CD14-positive monocyte (primary cell): ENCODE data around the gene FFAR2. TPM values are rescaled to one million over a fixed set of nuclear protein-coding genes. Genes with fewer than 3 reads are reported as not detected.

Experiments
- DNase-seq, 3 donors: peaks; one replicate each; pipeline ENCODE4 v3.0.0-alpha.2; 2011 to 2022
- H2AFZ ChIP-seq: 2 replicates; pipeline ENCODE4 v1.6.0; 2012; ENCODE audit warnings: mild to moderate bottlenecking, low read depth, low read length, inconsistent platforms; ENCODE audit not compliant: insufficient read depth, poor library complexity, severe bottlenecking
- H3K27ac ChIP-seq, 2 donors: 1 replicate in 1 of 2; 2 replicates in 1 of 2; pipeline ENCODE4 v1.5.1; 2012 to 2013; ENCODE audit warnings: low read length in 2 of 2, control low read depth in 1 of 2, inconsistent platforms in 1 of 2, low read depth in 1 of 2, mild to moderate bottlenecking in 1 of 2
- H3K27me3 ChIP-seq, 2 donors: one replicate each; pipeline versions ENCODE4 v1.6.0 to v1.6.1; 2011 to 2013; ENCODE audit warnings: low read length in 2 of 2; ENCODE audit not compliant: control insufficient read depth in 2 of 2, insufficient read depth in 2 of 2
- H3K36me3 ChIP-seq, 2 donors: replicated peaks in 1 of 2; 1 replicate in 1 of 2; 2 replicates in 1 of 2; pipeline versions ENCODE4 v1.5.1 to v1.6.1; 2012 to 2013; ENCODE audit warnings: low read length in 2 of 2, control low read depth in 1 of 2, inconsistent platforms in 1 of 2, mild to moderate bottlenecking in 1 of 2; ENCODE audit not compliant: insufficient read depth in 2 of 2, control insufficient read depth in 1 of 2
- H3K4me1 ChIP-seq, 2 donors: 1 replicate in 1 of 2; 2 replicates in 1 of 2; pipeline versions ENCODE4 v1.5.1 to v1.6.1; 2012 to 2013; ENCODE audit warnings: low read length in 2 of 2, control low read depth in 1 of 2, inconsistent platforms in 1 of 2, mild to moderate bottlenecking in 1 of 2, moderate library complexity in 1 of 2; ENCODE audit not compliant: insufficient read depth in 2 of 2, control insufficient read depth in 1 of 2
- H3K4me2 ChIP-seq: replicated peaks from 2 replicates; pipeline ENCODE3; 2012; ENCODE audit warnings: low read length, moderate library complexity, mild to moderate bottlenecking; ENCODE audit not compliant: poor library complexity, severe bottlenecking; ENCODE audit errors: extremely low read depth
- H3K4me3 ChIP-seq, 3 experiments: fragments of 200-600 bp in 1 of 3; sonication (generic) in 1 of 3; replicated peaks in 1 of 3; 1 replicate in 2 of 3; 2 replicates in 1 of 3; pipeline ENCODE4 v1.5.1; 2011 to 2013; ENCODE audit warnings: low read length in 3 of 3, mild to moderate bottlenecking in 3 of 3, control low read depth in 2 of 3, low read depth in 2 of 3, inconsistent platforms in 1 of 3, moderate library complexity in 1 of 3
- H3K79me2 ChIP-seq: 2 replicates; pipeline ENCODE4 v1.6.0; 2012; ENCODE audit warnings: mild to moderate bottlenecking, control low read depth, inconsistent platforms, low read length, moderate library complexity; ENCODE audit not compliant: insufficient read depth
- H3K9ac ChIP-seq: 2 replicates; pipeline ENCODE4 v1.6.0; 2017; ENCODE audit warnings: low read length, mild to moderate bottlenecking; ENCODE audit not compliant: insufficient read depth, poor library complexity, severe bottlenecking
- H3K9me3 ChIP-seq, 2 donors: replicated peaks in 1 of 2; 1 replicate in 1 of 2; 2 replicates in 1 of 2; pipeline versions ENCODE4 v1.5.1 to v1.6.1; 2012 to 2013; ENCODE audit warnings: low read length in 2 of 2, control low read depth in 1 of 2; ENCODE audit not compliant: control insufficient read depth in 1 of 2, insufficient read depth in 1 of 2
- H4K20me1 ChIP-seq: 2 replicates; pipeline ENCODE4 v1.6.0; 2012; ENCODE audit warnings: mild to moderate bottlenecking, low read length, control low read depth, moderate library complexity; ENCODE audit not compliant: insufficient read depth
- H3K27ac Mint-ChIP-seq, 7 donors: one replicate each; pipeline ENCODE4 v1.8.0; 2020; ENCODE audit warnings: mild to moderate bottlenecking in 7 of 7, mixed read lengths in 7 of 7, moderate library complexity in 6 of 7, inconsistent platforms in 2 of 7
- H3K27me3 Mint-ChIP-seq, 3 donors: one replicate each; pipeline ENCODE4 v1.8.0; 2021 to 2022; ENCODE audit warnings: low read depth in 3 of 3, mild to moderate bottlenecking in 3 of 3, mixed read lengths in 3 of 3, moderate library complexity in 3 of 3, inconsistent platforms in 1 of 3
- H3K36me3 Mint-ChIP-seq, 2 donors: one replicate each; pipeline ENCODE4 v1.8.0; 2020; ENCODE audit warnings: mixed read lengths in 2 of 2, inconsistent platforms in 1 of 2, mild to moderate bottlenecking in 1 of 2
- H3K4me1 Mint-ChIP-seq: one replicate; pipeline ENCODE4 v1.8.0; 2020; ENCODE audit warnings: mild to moderate bottlenecking, mixed read lengths
- H3K4me3 Mint-ChIP-seq, 2 donors: one replicate each; pipeline ENCODE4 v1.8.0; 2020; ENCODE audit warnings: mild to moderate bottlenecking in 2 of 2, mixed read lengths in 2 of 2, moderate library complexity in 1 of 2
- H3K9me3 Mint-ChIP-seq, 7 donors: one replicate each; pipeline ENCODE4 v1.8.0; 2020 to 2022; ENCODE audit warnings: mixed read lengths in 7 of 7, mild to moderate bottlenecking in 6 of 7, moderate library complexity in 6 of 7, inconsistent platforms in 2 of 7
- CTCF ChIP-seq: fragments of 200-600 bp; IDR thresholded peaks from one replicate; pipeline ENCODE4 v1.8.0; 2022; ENCODE audit warnings: antibody characterized with exemption, mild to moderate bottlenecking
- WGBS: methylation state at CpG from one replicate; pipeline ENCODE4 v1.1.5; 2013; ENCODE audit warnings: missing lambda C conversion rate; ENCODE audit not compliant: insufficient coverage; 5-methylcytosine and 5-hydroxymethylcytosine counted together
- intact Hi-C, 2 donors: fragments of 100-400 bp; cut with micrococcal nuclease; formaldehyde crosslinking; loops; one replicate each; pipeline versions ENCODE4 v1.15.0 to v1.15.1; 2023
- polyA plus RNA-seq, 3 donors: library from polyadenylated mRNA; depleted of rRNA in 1 of 3; unstranded in 2 of 3; stranded (reverse) in 1 of 3; fragments of 300-500 nt in 2 of 3; fragments of >200 nt in 1 of 3; fragmentation: Illumina TruSeq in 2 of 3; gene quantifications; 1 replicate in 2 of 3; 2 replicates in 1 of 3; pipeline ENCODE4 v1.2.3, GENCODE V29; 2012 to 2021

The FFAR2 gene
- polyA plus RNA-seq, 3 donors: 5.7 to 38.7 (median 10.8) TPM

- no peaks in the 10 kb centered on the region for H3K9me3 ChIP-seq
- 83% methylated on average over 1 of the region's 5 CpGs for WGBS
- intact Hi-C loops: no loop called here
- peaks cover 6 to 16% (median 12%) of the 10 kb centered on the region in 3 donors for H3K27me3 Mint-ChIP-seq
- H3K4me3 Mint-ChIP-seq: no peak overlapping the region
- no peak for TF ChIP-seq CTCF
- no peaks in the 10 kb centered on the region for H3K79me2 ChIP-seq
- H3K9ac ChIP-seq: no peak overlapping the region
- no peaks in the 10 kb centered on the region for H4K20me1 ChIP-seq
- no peak for DNase-seq
- no peak overlapping the region for H3K4me3 ChIP-seq
- H3K27me3 ChIP-seq: peaks cover 0 to 7% of the 10 kb centered on the region in 2 donors
- H3K4me1 ChIP-seq: no peaks in the 10 kb centered on the region
- H3K4me2 ChIP-seq: no peak overlapping the region
- no peaks in the 10 kb centered on the region for H3K36me3 ChIP-seq
- H3K9me3 Mint-ChIP-seq: peaks cover 0 to 1% (median 0%) of the 10 kb centered on the region in 7 donors
- no peaks in the 10 kb centered on the region for H3K4me1 Mint-ChIP-seq
- H3K27ac ChIP-seq: no peak overlapping the region
- H2AFZ ChIP-seq: no peak overlapping the region
- no peak overlapping the region for H3K27ac Mint-ChIP-seq
- no peaks in the 10 kb centered on the region for H3K36me3 Mint-ChIP-seq
These were observed 35.0 kb downstream of the FFAR2 start for GRCh38 chr19:35483089-35483488.

- TF ChIP-seq CTCF: no peak
- Mint-ChIP-seq H3K27ac (no peak overlapping the region), H3K36me3 (no peaks in the 10 kb centered on the region), H3K9me3 (peaks cover 0 to 1% (median 0%) of the 10 kb centered on the region in 7 donors), H3K4me3 (no peak overlapping the region), H3K27me3 (peaks cover 11 to 21% (median 14%) of the 10 kb centered on the region in 3 donors), H3K4me1 (no peaks in the 10 kb centered on the region)
- Histone ChIP-seq H3K36me3 (no peaks in the 10 kb centered on the region), H3K9ac (no peak overlapping the region), H3K4me3 (no peak overlapping the region), H4K20me1 (no peaks in the 10 kb centered on the region), H3K4me2 (no peak overlapping the region), H2AFZ (no peak overlapping the region), H3K27ac (no peak overlapping the region), H3K79me2 (no peaks in the 10 kb centered on the region), H3K9me3 (no peaks in the 10 kb centered on the region), H3K4me1 (no peaks in the 10 kb centered on the region), H3K27me3 (peaks cover 0 to 7% of the 10 kb centered on the region in 2 donors)
- 78% methylated on average over 6 of the region's 7 CpGs for WGBS
- intact Hi-C loops: no loop called here
- DNase-seq: no peak
These were observed 36.4 kb downstream of the FFAR2 start for GRCh38 chr19:35484252-35485036.
